H1 (cell line): ENCODE data around the gene KLHL18. TPM values are rescaled to one million over a fixed set of nuclear protein-coding genes. Genes with fewer than 3 reads are reported as not detected.

Experiments
- RBBP5 ChIP-seq: IDR thresholded peaks from 2 replicates; pipeline ENCODE4 v1.7.1; 2012; ENCODE audit warnings: low read depth, mild to moderate bottlenecking, inconsistent platforms, low read length, moderate library complexity, borderline replicate concordance
- polyA plus RNA-seq, 7 experiments: library from polyadenylated mRNA; depleted of rRNA in 3 of 7; stranded (reverse) in 5 of 7; unstranded in 2 of 7; fragments of >200 nt in 5 of 7; fragments of 200-250 nt in 2 of 7; gene quantifications; 1 replicate in 5 of 7; 2 replicates in 1 of 7; 4 replicates in 1 of 7; pipeline versions ENCODE4 v1.2.1 to v1.2.3, GENCODE V29; 2011 to 2013; ENCODE audit warnings: missing spikeins in 2 of 7, mixed read lengths in 2 of 7
- total RNA-seq: library from RNA; stranded (reverse); fragmentation: NEBNext Ultra II Directional; extraction: Animal tissue kit (Norgen Biotek cat#: 25700); gene quantifications from 2 replicates; pipeline ENCODE4 v1.2.1, GENCODE V29; 2021

Gene KLHL18
- total and polyA plus RNA-seq, 2 of the 8 experiments (the other 6 are each of a cell fraction or from before 2014, with no cell fraction given) = 19.9 to 31.7 TPM

DNA sequence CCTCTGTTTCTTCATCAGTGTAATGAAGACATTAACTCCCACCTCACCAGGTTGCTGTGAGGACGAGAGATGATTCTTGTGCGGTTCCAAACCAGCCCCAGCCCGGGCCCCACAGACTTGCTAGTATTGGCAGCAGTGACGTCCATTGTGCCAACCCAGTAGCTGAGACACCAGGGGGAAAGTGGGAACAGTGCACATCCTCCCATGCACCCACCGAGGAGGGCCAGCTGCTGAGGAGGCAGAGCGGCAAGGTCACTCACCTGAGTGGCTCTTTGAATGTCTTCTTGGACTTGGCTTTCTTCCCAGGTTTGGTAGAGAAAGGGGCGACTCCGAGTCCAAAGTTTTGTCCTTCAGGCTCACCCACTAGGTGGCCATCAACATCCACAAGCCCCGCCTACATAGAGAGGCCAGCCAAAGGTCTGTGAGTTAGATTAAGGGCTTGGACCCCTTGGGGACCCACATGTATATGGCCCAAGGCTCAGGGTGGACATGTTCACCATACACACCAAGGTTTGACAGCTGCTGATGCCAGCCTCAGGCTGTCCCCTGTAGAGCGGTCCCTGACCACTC is 38.1 kb upstream of the KLHL18 start (continued):
- TF ChIP-seq RBBP5 = no peak
